Right ventricle myocardium inferior (tissue), 1 donor: ENCODE measurements around the gene PTPRN2. TPM values are rescaled to one million over a fixed set of nuclear protein-coding genes. Genes with fewer than 3 reads are reported as not detected.

ENCODE experiments used
- ATAC-seq: fragments of 200-7000 bp; cut with Tn5 transposase; one replicate; pipeline ENCODE4 v1.9.1; 2020; ENCODE audit warnings: mild to moderate bottlenecking, moderate library complexity
- DNase-seq: peaks from one replicate; pipeline ENCODE4 v3.0.0; 2021; ENCODE audit errors: missing footprints
- intact Hi-C: fragments of 100-400 bp; cut with DNase I; formaldehyde crosslinking; loops from one replicate; pipeline ENCODE4 v1.11.0; 2022
- total RNA-seq: library from RNA; stranded (reverse); fragmentation: NEBNext Ultra II Directional; extraction: Animal tissue kit (Norgen Biotek cat#: 25700); gene quantifications from one replicate; pipeline ENCODE4 v1.2.1, GENCODE V29; 2021
- donor health status: DM: no; HTN: yes; CAD: no; lungs with severe emphysema.

The PTPRN2 gene
- total RNA-seq, 1 donor from 2014 or later: 1.6 TPM

- intact Hi-C loops: no loop called here
- ATAC-seq (no peak), DNase-seq (peak; percentile 39)
Measured at GRCh38 chr7:157627033-157627432, 960.6 kb downstream of the PTPRN2 start.

GRCh38 chr7:157625973-157626742 lies 961.5 kb downstream of the PTPRN2 start:
- DNase-seq: no peak
- no peak for ATAC-seq
- intact Hi-C loops: no loop called here

- ATAC-seq (no peak), DNase-seq (no peak)
- intact Hi-C loops: no loop called here
Measured at GRCh38 chr7:157623556-157623955, 964.1 kb downstream of the PTPRN2 start.

GRCh38 chr7:157622408-157623205 lies 965.0 kb downstream of the PTPRN2 start:
- intact Hi-C loops: no loop called here
- ATAC-seq (no peak), DNase-seq (no peak)

- no peak for DNase-seq
- ATAC-seq: no peak
- intact Hi-C loops: no loop called here
Measured at GRCh38 chr7:157622000-157622399, 965.6 kb downstream of the PTPRN2 start.

- DNase-seq (no peak), ATAC-seq (no peak)
Measured at GRCh38 chr7:157621131-157621681, 966.4 kb downstream of the PTPRN2 start.

GRCh38 chr7:157620616-157621015 lies 967.0 kb downstream of the PTPRN2 start:
- no peak for DNase-seq
- no peak for ATAC-seq
- intact Hi-C loops: no loop called here

More at GRCh38 chr7:157621131-157621681, 966.4 kb downstream of the PTPRN2 start:
- intact Hi-C loops: no loop called here

GRCh38 chr7:157619753-157620525 lies 967.7 kb downstream of the PTPRN2 start:
- no peak for ATAC-seq
- intact Hi-C loops: loop anchor here (5.0 kb wide), 1 partner anchor 72 kb away; no protein-coding TSS in a partner anchor
- DNase-seq: no peak

- intact Hi-C loops: loop anchor here (5.0 kb wide), 1 partner anchor 73 kb away; no protein-coding TSS in a partner anchor
- ATAC-seq (no peak), DNase-seq (no peak)
Measured at GRCh38 chr7:157618823-157619606, 968.6 kb downstream of the PTPRN2 start.

GRCh38 chr7:157618091-157618726 lies 969.4 kb downstream of the PTPRN2 start:
- intact Hi-C loops: loop anchor here (5.0 kb wide), 1 partner anchor 74 kb away; no protein-coding TSS in a partner anchor
- ATAC-seq: no peak
- DNase-seq: no peak

GRCh38 chr7:157617401-157617800 lies 970.2 kb downstream of the PTPRN2 start:
- DNase-seq: no peak
- intact Hi-C loops: loop anchor here (5.0 kb wide), 1 partner anchor 75 kb away; no protein-coding TSS in a partner anchor
- ATAC-seq: no peak

- no peak for DNase-seq
- intact Hi-C loops: loop anchor here (5.0 kb wide), 1 partner anchor 75 kb away; no protein-coding TSS in a partner anchor
- no peak for ATAC-seq
Measured at GRCh38 chr7:157616931-157617330, 970.7 kb downstream of the PTPRN2 start.

GRCh38 chr7:157616426-157616825 lies 971.2 kb downstream of the PTPRN2 start:
- DNase-seq (no peak), ATAC-seq (no peak)
- intact Hi-C loops: loop anchor here (5.0 kb wide), 1 partner anchor 76 kb away; no protein-coding TSS in a partner anchor

GRCh38 chr7:157615852-157616251 lies 971.8 kb downstream of the PTPRN2 start:
- DNase-seq (no peak), ATAC-seq (no peak)
- intact Hi-C loops: loop anchor here (5.0 kb wide), 1 partner anchor 76 kb away; no protein-coding TSS in a partner anchor

- DNase-seq (no peak), ATAC-seq (peak; percentile 77)
- intact Hi-C loops: loop anchor here (5.0 kb wide), 1 partner anchor 77 kb away; no protein-coding TSS in a partner anchor
Measured at GRCh38 chr7:157615101-157615817, 972.4 kb downstream of the PTPRN2 start.

GRCh38 chr7:157614457-157615020 lies 973.1 kb downstream of the PTPRN2 start:
- DNase-seq (no peak), ATAC-seq (no peak)
- intact Hi-C loops: loop anchor here (5.0 kb wide), 1 partner anchor 78 kb away; no protein-coding TSS in a partner anchor
